Heart right ventricle (tissue), 16 donors: Measurements from ENCODE around the gene ANAPC15. TPM values are rescaled to one million over a fixed set of nuclear protein-coding genes. Genes with fewer than 3 reads are reported as not detected.
"Not testable (repeated sequence)": the region's sequence is repeated elsewhere in the genome, so short reads cannot be mapped to it uniquely, and the experiment has no call there.

Experiments used
- ATAC-seq, 8 donors: fragments of 200-7000 bp; cut with Tn5 transposase; one replicate each; pipeline ENCODE4 v1.9.1; 2020; ENCODE audit warnings: mild to moderate bottlenecking in 8 of 8, moderate library complexity in 8 of 8, moderate number of reproducible peaks in 1 of 8
- DNase-seq, 2 donors: peaks; one replicate each; pipeline ENCODE4 v3.0.0-alpha.2; 2020
- H3K27ac ChIP-seq, 10 donors: fragments of 200-600 bp; sonication (generic) in 2 of 10; one replicate each; pipeline versions ENCODE4 v1.5.0 to v1.8.0; 2020 to 2022; ENCODE audit warnings: mild to moderate bottlenecking in 3 of 10
- H3K27me3 ChIP-seq, 7 donors: fragments of 200-600 bp; one replicate each; pipeline ENCODE4 v1.8.0; 2021 to 2022; ENCODE audit warnings: mild to moderate bottlenecking in 2 of 7
- H3K36me3 ChIP-seq, 9 donors: fragments of 200-600 bp; sonication (generic) in 1 of 9; one replicate each; pipeline versions ENCODE4 v1.5.0 to v1.8.0; 2020 to 2022; ENCODE audit warnings: mild to moderate bottlenecking in 2 of 9
- H3K4me1 ChIP-seq, 9 donors: fragments of 200-600 bp; sonication (generic) in 1 of 9; one replicate each; pipeline versions ENCODE4 v1.5.0 to v1.8.0; 2020 to 2022; ENCODE audit warnings: mild to moderate bottlenecking in 4 of 9
- H3K4me3 ChIP-seq, 10 donors: fragments of 200-600 bp; sonication (generic) in 2 of 10; one replicate each; pipeline versions ENCODE4 v1.5.0 to v1.8.0; 2020 to 2022; ENCODE audit warnings: mild to moderate bottlenecking in 7 of 10, moderate library complexity in 2 of 10
- H3K9me3 ChIP-seq, 11 donors: fragments of 200-600 bp in 10 of 11; sonication (generic) in 2 of 11; one replicate each; pipeline versions ENCODE4 v1.5.0 to v1.8.0; 2013 to 2022; ENCODE audit warnings: mild to moderate bottlenecking in 2 of 11, control low read depth in 1 of 11, moderate library complexity in 1 of 11
- WGBS, 2 donors: extraction: QIAGEN DNeasy Blood & Tissue Kit; methylation state at CpG; one replicate each; pipeline ENCODE4 v1.1.7; 2013; ENCODE audit warnings: inconsistent platforms in 1 of 2; 5-methylcytosine and 5-hydroxymethylcytosine counted together
- intact Hi-C, 10 donors: fragments of 100-400 bp; cut with DNase I; formaldehyde crosslinking; loops; one replicate each; pipeline versions ENCODE4 v1.11.1 to v1.14.2; 2022
- polyA plus RNA-seq, 2 donors: library from polyadenylated mRNA; stranded (reverse); fragments of 200-250 nt; gene quantifications; one replicate each; pipeline ENCODE4 v1.2.3, GENCODE V29; 2013
- total RNA-seq, 10 donors: library from RNA; stranded (reverse); fragmentation: NEBNext Ultra II Directional in 3 of 10; extraction: Animal tissue kit (Norgen Biotek cat#: 25700) in 3 of 10; gene quantifications; one replicate each; pipeline versions ENCODE4 v1.2.1 to v1.2.4, GENCODE V29; 2021 to 2023
- TF ChIP-seq, protein P1 (sequence below), 9 donors: fragments of 200-600 bp; sonication (generic) in 2 of 9; IDR thresholded peaks; one replicate each; pipeline versions ENCODE4 v1.5.0 to v1.8.0; 2021 to 2022; ENCODE audit warnings: antibody characterized with exemption in 9 of 9, mild to moderate bottlenecking in 5 of 9, moderate library complexity in 1 of 9
- donor health status: Arrhythmogenic right ventricular cardiomyopathy.
- donor health status: ischemic (EF 13 %, LVEDD 7.1; RV severe dilation, severe dysfunction).
- donor health status: healthy with polysubstance abuse.
- donor health status: DM: no; HTN: yes; CAD: no.
- donor health status: DM: no; HTN: no; CAD: no.
- donor health status: ischemic (EF 25% LVEDD 6.9; RV normal size, moderate dysfunction).
- donor health status: ischemic (EF 25% LVEDD 5.7; RV mildly dilated, moderate dysfunction).
- donor health status: healthy.
- donor health status: DM: yes; HTN: yes; CAD: no.
- donor health status: Ischemic cardiomyopathy.
- donor health status: ischemic (EF 35%, LVEDD 5.7; RV mildly dilated, moderate dysfunction).
- donor health status: nonischemic (EF 11% LVEDD 7.7; RV severe dilation, severe dysfunction).
- donor health status: DM: yes; HTN: yes; CAD: no.
- donor health status: PGD.
- donor health status: ischemic (EF 29% LVEDD 5.4; RV normal size, mild dysfunction).
- donor health status: nonischemic (EF 23%, LVEDD 6.1; RV moderate dilation, normal function).

The ANAPC15 gene
- total and polyA plus RNA-seq, 12 donors = 31.8 to 104 (median 46.8) TPM

DNA sequence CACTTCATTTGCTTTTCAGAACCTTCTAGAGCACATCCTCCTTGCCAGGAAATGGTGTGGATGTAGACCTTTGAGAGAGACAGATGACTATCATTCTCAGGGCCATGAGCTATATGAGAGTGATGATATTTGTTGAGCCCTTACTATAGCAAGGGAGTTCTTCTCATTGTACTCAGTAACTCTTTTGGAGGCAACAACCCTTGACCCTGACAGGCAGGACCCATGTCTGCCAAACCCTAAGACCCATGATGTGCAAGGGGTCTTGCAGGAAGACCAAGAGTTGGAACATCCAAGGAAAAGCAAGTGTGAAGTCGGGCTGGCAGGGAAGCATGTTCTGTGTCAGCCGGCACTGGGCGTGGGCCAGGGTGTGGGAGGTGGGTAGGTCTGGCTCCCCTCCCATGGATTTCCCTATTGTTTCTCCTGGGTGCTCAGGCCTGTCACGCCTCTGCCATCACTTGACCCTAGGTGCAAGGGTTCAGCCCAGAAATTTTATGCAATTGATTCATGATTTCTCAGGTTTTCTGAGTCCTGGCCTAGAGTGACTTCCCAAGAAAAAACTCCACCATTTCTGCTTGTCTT is 24.3 kb upstream of the ANAPC15 start:
- Histone ChIP-seq H3K36me3 (no peaks in the 10 kb centered on the region), H3K27ac (peak overlapping the region in 1 of 10 donors; percentile 84), H3K4me3 (peak overlapping the region in 1 of 10 donors; percentile 36), H3K27me3 (no peaks in the 10 kb centered on the region), H3K4me1 (peaks cover 0 to 29% (median 0%) of the 10 kb centered on the region in 9 donors), H3K9me3 (no peaks in the 10 kb centered on the region)
- intact Hi-C loops = no loop called here
- ATAC-seq (no peak), DNase-seq (no peak)
- WGBS, 2 donors = 72 to 93% methylated on average over 4 of the region's 4 CpGs
- TF ChIP-seq, protein P1, sequence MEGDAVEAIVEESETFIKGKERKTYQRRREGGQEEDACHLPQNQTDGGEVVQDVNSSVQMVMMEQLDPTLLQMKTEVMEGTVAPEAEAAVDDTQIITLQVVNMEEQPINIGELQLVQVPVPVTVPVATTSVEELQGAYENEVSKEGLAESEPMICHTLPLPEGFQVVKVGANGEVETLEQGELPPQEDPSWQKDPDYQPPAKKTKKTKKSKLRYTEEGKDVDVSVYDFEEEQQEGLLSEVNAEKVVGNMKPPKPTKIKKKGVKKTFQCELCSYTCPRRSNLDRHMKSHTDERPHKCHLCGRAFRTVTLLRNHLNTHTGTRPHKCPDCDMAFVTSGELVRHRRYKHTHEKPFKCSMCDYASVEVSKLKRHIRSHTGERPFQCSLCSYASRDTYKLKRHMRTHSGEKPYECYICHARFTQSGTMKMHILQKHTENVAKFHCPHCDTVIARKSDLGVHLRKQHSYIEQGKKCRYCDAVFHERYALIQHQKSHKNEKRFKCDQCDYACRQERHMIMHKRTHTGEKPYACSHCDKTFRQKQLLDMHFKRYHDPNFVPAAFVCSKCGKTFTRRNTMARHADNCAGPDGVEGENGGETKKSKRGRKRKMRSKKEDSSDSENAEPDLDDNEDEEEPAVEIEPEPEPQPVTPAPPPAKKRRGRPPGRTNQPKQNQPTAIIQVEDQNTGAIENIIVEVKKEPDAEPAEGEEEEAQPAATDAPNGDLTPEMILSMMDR (IDR thresholded peaks at IDR 0.05) = no peak

DNA sequence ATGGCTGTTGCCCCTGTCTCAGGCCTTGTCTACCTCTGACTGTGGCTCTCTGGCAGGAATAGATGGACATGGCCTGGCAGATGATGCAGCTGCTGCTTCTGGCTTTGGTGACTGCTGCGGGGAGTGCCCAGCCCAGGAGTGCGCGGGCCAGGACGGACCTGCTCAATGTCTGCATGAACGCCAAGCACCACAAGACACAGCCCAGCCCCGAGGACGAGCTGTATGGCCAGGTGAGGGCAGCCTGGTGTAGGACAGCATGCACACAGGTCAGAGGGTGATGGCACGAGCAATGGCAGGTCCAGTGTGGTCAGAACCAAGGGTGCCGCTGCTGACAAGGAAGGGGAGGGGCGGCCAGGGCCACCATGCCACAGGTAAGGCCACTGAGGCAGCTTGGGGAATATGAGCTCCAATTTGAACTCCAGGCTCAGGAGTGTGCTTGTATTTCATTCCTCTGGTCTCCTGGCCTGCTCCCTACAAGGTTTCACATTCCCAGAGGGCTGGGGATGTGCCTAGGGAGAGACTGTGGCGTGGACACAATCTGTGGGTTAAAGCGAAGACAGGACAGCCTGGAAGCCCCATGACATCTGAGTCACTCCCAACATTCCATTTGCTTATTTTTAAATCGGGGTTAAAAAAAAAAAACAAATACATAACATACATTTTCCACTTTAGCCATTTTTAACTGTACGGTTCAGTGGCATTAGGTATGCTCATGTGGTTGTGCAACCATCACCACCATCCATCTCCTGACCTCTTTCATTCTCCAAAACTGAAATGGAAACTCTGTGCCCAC is 23.6 kb upstream of the ANAPC15 start:
- Histone ChIP-seq H3K36me3 (no peaks in the 10 kb centered on the region), H3K4me1 (peaks cover 0 to 25% (median 0%) of the 10 kb centered on the region in 9 donors), H3K27ac (peak overlapping the region in 1 of 10 donors; percentile 84), H3K27me3 (peaks cover 0 to 3% (median 0%) of the 10 kb centered on the region in 7 donors), H3K4me3 (peak overlapping the region in 1 of 10 donors; percentile 36), H3K9me3 (no peaks in the 10 kb centered on the region)
- intact Hi-C loops = no loop called here
- ATAC-seq (peak in 1 of 8 donors; percentile 22), DNase-seq (no peak)
- 86 to 91% methylated on average over 14 of the region's 14 CpGs for WGBS, 2 donors
- TF ChIP-seq, protein P1 (IDR thresholded peaks at IDR 0.05) = no peak

DNA sequence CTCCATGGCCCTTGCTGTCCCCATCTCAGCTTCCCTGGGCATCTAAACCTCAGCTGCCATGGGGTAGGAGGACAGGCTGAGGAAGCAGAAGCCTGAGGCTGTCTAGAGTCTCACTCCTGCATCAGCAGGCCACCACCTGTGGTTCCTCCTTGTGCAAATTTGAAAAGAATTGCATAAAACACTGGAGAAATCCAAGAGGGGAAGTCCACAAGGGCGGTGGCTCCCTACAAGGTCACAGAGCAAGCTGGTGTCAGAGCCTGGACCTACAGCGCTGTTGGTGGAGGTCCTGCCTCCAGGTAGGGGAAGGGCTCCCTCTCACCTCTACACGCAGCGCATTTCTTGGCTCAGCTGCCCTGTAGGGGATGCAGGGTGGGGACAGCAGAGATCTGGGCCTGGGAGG is 23.0 kb upstream of the ANAPC15 start, which contains the start of gene FOLR3:
Gene FOLR3 (plus strand): TSS at position 253 of the 400 bp plus-strand sequence. CDS start 228 bp downstream, outside the sequence.
- peak within 1 kb of the TSS in 1 of 10 donors; percentile 84 for H3K27ac ChIP-seq
- peaks cover 0 to 25% (median 0%) of the 10 kb centered on the region in 9 donors for H3K4me1 ChIP-seq
- 83 to 89% methylated on average over 4 of the region's 4 CpGs for WGBS, 2 donors
- DNase-seq, H3K36me3 ChIP-seq, H3K9me3 ChIP-seq, H3K27me3 ChIP-seq, intact Hi-C loops: not testable (repeated sequence)
- H3K4me3 ChIP-seq = peak within 1 kb of the TSS in 1 of 10 donors; percentile 36
- peak in 2 of 8 donors; percentile 46 to 59 for ATAC-seq

DNA sequence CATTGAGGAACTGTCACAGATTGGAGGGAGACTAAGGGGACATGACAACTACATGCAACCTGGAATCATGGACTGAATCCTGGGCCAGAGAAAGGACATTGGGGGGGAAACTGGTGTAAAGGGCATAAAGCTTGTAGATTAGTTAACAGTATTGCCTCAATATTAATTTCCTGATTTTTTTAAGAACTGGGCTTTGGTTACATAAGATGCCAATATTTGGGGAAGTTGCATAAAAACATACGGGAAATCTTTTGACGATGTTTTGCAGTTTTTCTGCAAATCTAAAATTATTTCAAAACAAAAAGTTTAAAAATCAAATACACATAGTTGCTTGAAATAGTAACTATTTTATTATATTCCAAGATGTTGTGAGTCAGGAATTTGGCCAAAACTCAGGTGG is 20.2 kb upstream of the ANAPC15 start:
- Histone ChIP-seq H3K4me1 (peaks cover 0 to 25% (median 0%) of the 10 kb centered on the region in 9 donors), H3K27me3 (peaks cover 0 to 9% (median 0%) of the 10 kb centered on the region in 7 donors), H3K36me3 (no peaks in the 10 kb centered on the region), H3K27ac (peak overlapping the region in 1 of 10 donors; percentile 84), H3K4me3 (no peak overlapping the region), H3K9me3 (peaks cover 0 to 9% (median 0%) of the 10 kb centered on the region in 11 donors)
- intact Hi-C loops = no loop called here
- DNase-seq (no peak), ATAC-seq (no peak)
- TF ChIP-seq, protein P1 (IDR thresholded peaks at IDR 0.05) = no peak
- 82 to 96% methylated on average over 2 of the region's 2 CpGs for WGBS, 2 donors
